Hepatocyte (in vitro differentiated cells): ENCODE results near the gene ST3GAL5. TPM values are rescaled to one million over a fixed set of nuclear protein-coding genes. Genes with fewer than 3 reads are reported as not detected.

ENCODE experiments used
- DNase-seq: peaks from one replicate; pipeline ENCODE4 v3.0.0-alpha.2; 2016; ENCODE audit warnings: low spot score
- H2AFZ ChIP-seq: fragments of 200-600 bp; sonication (generic); 2 replicates; pipeline ENCODE4 v1.6.0; 2016; ENCODE audit warnings: antibody characterized with exemption, mild to moderate bottlenecking
- H3K27ac ChIP-seq: fragments of 200-600 bp; sonication (generic); 2 replicates; pipeline ENCODE4 v1.5.1; 2016; ENCODE audit warnings: mild to moderate bottlenecking
- H3K27me3 ChIP-seq: fragments of 200-600 bp; sonication (generic); 2 replicates; pipeline ENCODE4 v1.6.1; 2016
- H3K36me3 ChIP-seq: fragments of 200-600 bp; sonication (generic); replicated peaks from 2 replicates; pipeline ENCODE4 v1.5.1; 2016; ENCODE audit warnings: low read depth; ENCODE audit not compliant: insufficient read depth
- H3K4me1 ChIP-seq: fragments of 200-600 bp; sonication (generic); 2 replicates; pipeline ENCODE4 v1.5.1; 2016; ENCODE audit warnings: mild to moderate bottlenecking, moderate library complexity; ENCODE audit not compliant: insufficient read depth
- H3K4me2 ChIP-seq: fragments of 200-600 bp; sonication (generic); 2 replicates; pipeline ENCODE4 v1.6.0; 2016
- H3K4me3 ChIP-seq: fragments of 200-600 bp; sonication (generic); 2 replicates; pipeline ENCODE4 v1.5.1; 2016; ENCODE audit warnings: mild to moderate bottlenecking
- H3K79me2 ChIP-seq: fragments of 200-600 bp; sonication (generic); 2 replicates; pipeline ENCODE4 v1.6.0; 2017; ENCODE audit warnings: mild to moderate bottlenecking
- H3K9me2 ChIP-seq: fragments of 200-600 bp; sonication (generic); replicated peaks from 2 replicates; pipeline ENCODE4 v1.6.0; 2017; ENCODE audit warnings: mild to moderate bottlenecking; ENCODE audit not compliant: insufficient read depth
- H3K9me3 ChIP-seq: fragments of 200-600 bp; sonication (generic); 2 replicates; pipeline ENCODE4 v1.5.1; 2016; ENCODE audit warnings: low read depth, mild to moderate bottlenecking
- H4K20me1 ChIP-seq: fragments of 200-600 bp; sonication (generic); 2 replicates; pipeline ENCODE4 v1.6.0; 2016; ENCODE audit warnings: mild to moderate bottlenecking; ENCODE audit not compliant: insufficient read depth, poor library complexity, severe bottlenecking
- EZH2 ChIP-seq: fragments of 200-600 bp; sonication (generic); IDR thresholded peaks from 2 replicates; pipeline ENCODE4 v1.6.1; 2016; ENCODE audit warnings: antibody characterized with exemption, mild to moderate bottlenecking, borderline replicate concordance
- EZH2phosphoT487 ChIP-seq: fragments of 200-600 bp; sonication (generic); IDR thresholded peaks from one replicate; pipeline ENCODE4 v1.6.1; 2018; ENCODE audit warnings: antibody characterized with exemption, mild to moderate bottlenecking, low read depth, moderate library complexity; ENCODE audit not compliant: unreplicated experiment, severe bottlenecking
- WGBS: methylation state at CpG from one replicate; pipeline ENCODE4 v1.1.6; 2016; ENCODE audit warnings: low lambda C conversion rate; ENCODE audit errors: missing lambda C conversion rate; 5-methylcytosine and 5-hydroxymethylcytosine counted together
- polyA plus RNA-seq: library from polyadenylated mRNA; unstranded; fragments of >200 nt; fragmentation: Nextera tagmentation; extraction: Ambion mirVana; gene quantifications from 2 replicates; pipeline ENCODE4 v1.2.1, GENCODE V29; 2016
- total RNA-seq: library from RNA; depleted of rRNA; stranded (reverse); fragments of >200 nt; gene quantifications from 2 replicates; pipeline ENCODE4 v1.2.3, GENCODE V29; 2014
- TF ChIP-seq, protein P1 (sequence below): fragments of 200-600 bp; sonication (generic); IDR thresholded peaks from 2 replicates; pipeline ENCODE4 v1.5.1; 2016; ENCODE audit warnings: antibody characterized with exemption, mild to moderate bottlenecking; ENCODE audit not compliant: poor library complexity

Gene ST3GAL5
- total and polyA plus RNA-seq, 2 experiments from 2014 or later, result 24.7 to 25.6 TPM

GRCh38 chr2:85802354-85803103 is 86.3 kb downstream of the ST3GAL5 start:
- Histone ChIP-seq H2AFZ (no peak overlapping the region), H3K4me1 (no peaks in the 10 kb centered on the region), H3K79me2 (no peaks in the 10 kb centered on the region), H3K9me3 (no peaks in the 10 kb centered on the region), H3K27ac (no peak overlapping the region), H3K4me3 (no peak overlapping the region), H3K27me3 (no peaks in the 10 kb centered on the region), H3K9me2 (no peaks in the 10 kb centered on the region), H3K4me2 (no peak overlapping the region), H3K36me3 (no peaks in the 10 kb centered on the region), H4K20me1 (no peaks in the 10 kb centered on the region)
- 63% methylated on average over 9 of the region's 9 CpGs for WGBS
- DNase-seq, result no peak
- TF ChIP-seq, protein P1, sequence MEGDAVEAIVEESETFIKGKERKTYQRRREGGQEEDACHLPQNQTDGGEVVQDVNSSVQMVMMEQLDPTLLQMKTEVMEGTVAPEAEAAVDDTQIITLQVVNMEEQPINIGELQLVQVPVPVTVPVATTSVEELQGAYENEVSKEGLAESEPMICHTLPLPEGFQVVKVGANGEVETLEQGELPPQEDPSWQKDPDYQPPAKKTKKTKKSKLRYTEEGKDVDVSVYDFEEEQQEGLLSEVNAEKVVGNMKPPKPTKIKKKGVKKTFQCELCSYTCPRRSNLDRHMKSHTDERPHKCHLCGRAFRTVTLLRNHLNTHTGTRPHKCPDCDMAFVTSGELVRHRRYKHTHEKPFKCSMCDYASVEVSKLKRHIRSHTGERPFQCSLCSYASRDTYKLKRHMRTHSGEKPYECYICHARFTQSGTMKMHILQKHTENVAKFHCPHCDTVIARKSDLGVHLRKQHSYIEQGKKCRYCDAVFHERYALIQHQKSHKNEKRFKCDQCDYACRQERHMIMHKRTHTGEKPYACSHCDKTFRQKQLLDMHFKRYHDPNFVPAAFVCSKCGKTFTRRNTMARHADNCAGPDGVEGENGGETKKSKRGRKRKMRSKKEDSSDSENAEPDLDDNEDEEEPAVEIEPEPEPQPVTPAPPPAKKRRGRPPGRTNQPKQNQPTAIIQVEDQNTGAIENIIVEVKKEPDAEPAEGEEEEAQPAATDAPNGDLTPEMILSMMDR, result no peak
- TF ChIP-seq EZH2phosphoT487 (no peak), EZH2 (no peak)

- H3K4me2 ChIP-seq, result no peak overlapping the region
- no peak for DNase-seq
- WGBS, result 86% methylated on average over 5 of the region's 5 CpGs
- no peaks in the 10 kb centered on the region for H4K20me1 ChIP-seq
- no peaks in the 10 kb centered on the region for H3K36me3 ChIP-seq
- H3K27ac ChIP-seq, result no peak overlapping the region
- H3K4me1 ChIP-seq, result no peaks in the 10 kb centered on the region
- no peak overlapping the region for H3K4me3 ChIP-seq
- no peaks in the 10 kb centered on the region for H3K9me2 ChIP-seq
- no peaks in the 10 kb centered on the region for H3K9me3 ChIP-seq
- no peaks in the 10 kb centered on the region for H3K79me2 ChIP-seq
- no peak for TF ChIP-seq EZH2phosphoT487
- TF ChIP-seq EZH2, result no peak
- TF ChIP-seq, protein P1, result no peak
- no peaks in the 10 kb centered on the region for H3K27me3 ChIP-seq
- no peak overlapping the region for H2AFZ ChIP-seq
These were observed 86.9 kb downstream of the ST3GAL5 start for GRCh38 chr2:85801871-85802270.

DNA sequence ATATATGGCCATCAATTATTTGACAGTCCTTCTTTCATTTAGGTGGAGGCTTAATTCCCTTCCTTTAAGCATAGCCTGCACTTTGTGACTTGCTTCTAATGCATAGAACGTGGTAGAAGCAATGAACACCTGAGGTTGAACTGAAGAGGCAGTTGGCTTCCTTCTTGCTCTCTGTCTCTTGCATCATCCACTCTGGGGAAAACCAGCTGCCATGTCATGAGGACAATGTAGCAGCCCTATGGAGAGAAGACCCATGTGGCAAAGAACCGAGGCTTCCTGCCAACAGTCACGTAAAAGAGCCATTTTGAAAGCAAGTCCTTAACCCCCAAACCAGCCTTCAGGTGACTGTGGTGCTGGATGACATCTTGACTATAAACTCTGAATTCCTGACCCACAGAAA is 88.2 kb downstream of the ST3GAL5 start:
- Histone ChIP-seq H3K4me1 (peaks cover 11% of the 10 kb centered on the region), H3K36me3 (no peaks in the 10 kb centered on the region), H3K79me2 (no peaks in the 10 kb centered on the region), H4K20me1 (no peaks in the 10 kb centered on the region), H3K27ac (no peak overlapping the region), H3K9me2 (no peaks in the 10 kb centered on the region), H2AFZ (no peak overlapping the region), H3K27me3 (no peaks in the 10 kb centered on the region), H3K4me2 (no peak overlapping the region), H3K4me3 (no peak overlapping the region), H3K9me3 (no peaks in the 10 kb centered on the region)
- no peak for DNase-seq
- WGBS, result 94% methylated on average over 3 of the region's 3 CpGs
- TF ChIP-seq, protein P1, result no peak
- TF ChIP-seq EZH2phosphoT487 (no peak), EZH2 (no peak)
